Sigmoid colon (tissue), 4 donors: ENCODE measurements around the gene RSBN1L.

Experiments used
- CTCF ChIP-seq, 4 experiments: fragments of 450-650 bp in 3 of 4; fragments of 200-600 bp in 1 of 4; IDR thresholded peaks; one replicate each; pipeline ENCODE4 v1.5.1; 2016 to 2019; ENCODE audit warnings: antibody characterized with exemption in 4 of 4, mild to moderate bottlenecking in 3 of 4, moderate library complexity in 2 of 4
- EP300 ChIP-seq, 4 donors: sonication (generic); formaldehyde crosslinking; IDR thresholded peaks; one replicate each; pipeline ENCODE4 v1.6.1; 2017; ENCODE audit warnings: antibody characterized with exemption in 4 of 4
- POLR2A ChIP-seq, 2 donors: fragments of 450-650 bp; IDR thresholded peaks; one replicate each; pipeline ENCODE4 v1.6.1; 2016; ENCODE audit warnings: antibody characterized with exemption in 2 of 2, mild to moderate bottlenecking in 2 of 2, moderate library complexity in 2 of 2
- POLR2AphosphoS5 ChIP-seq, 4 donors: sonication (generic); formaldehyde crosslinking; IDR thresholded peaks; one replicate each; pipeline ENCODE4 v1.6.1; 2017; ENCODE audit warnings: antibody characterized with exemption in 4 of 4

GRCh38 chr7:77783545-77783944 lies 87.3 kb downstream of the RSBN1L start:
- TF ChIP-seq CTCF (IDR thresholded peaks at IDR 0.05) = no peak
- no peak for TF ChIP-seq POLR2AphosphoS5 (IDR thresholded peaks at IDR 0.05)
- TF ChIP-seq POLR2A (IDR thresholded peaks at IDR 0.05) = no peak
- TF ChIP-seq EP300 (IDR thresholded peaks at IDR 0.05) = no peak
